MV-4-11 (cell line): ENCODE results near the gene PPP2R2D.

Experiments used
- DNase-seq: peaks from one replicate; lab custom pipeline; 2025; lab: John Stamatoyannopoulos, UW

The PPP2R2D gene

GRCh38 chr10:131929122-131929845 lies 28.5 kb downstream of the PPP2R2D start:
- DNase-seq, result no peak

GRCh38 chr10:131930150-131930549 lies 29.3 kb downstream of the PPP2R2D start:
- DNase-seq, result no peak

GRCh38 chr10:131930586-131931330 lies 29.9 kb downstream of the PPP2R2D start:
- DNase-seq, result no peak

GRCh38 chr10:131931981-131932380 lies 31.2 kb downstream of the PPP2R2D start:
- no peak for DNase-seq

GRCh38 chr10:131933016-131933695 lies 32.3 kb downstream of the PPP2R2D start:
- no peak for DNase-seq

GRCh38 chr10:131933696-131934086 lies 32.9 kb downstream of the PPP2R2D start:
- no peak for DNase-seq

DNA sequence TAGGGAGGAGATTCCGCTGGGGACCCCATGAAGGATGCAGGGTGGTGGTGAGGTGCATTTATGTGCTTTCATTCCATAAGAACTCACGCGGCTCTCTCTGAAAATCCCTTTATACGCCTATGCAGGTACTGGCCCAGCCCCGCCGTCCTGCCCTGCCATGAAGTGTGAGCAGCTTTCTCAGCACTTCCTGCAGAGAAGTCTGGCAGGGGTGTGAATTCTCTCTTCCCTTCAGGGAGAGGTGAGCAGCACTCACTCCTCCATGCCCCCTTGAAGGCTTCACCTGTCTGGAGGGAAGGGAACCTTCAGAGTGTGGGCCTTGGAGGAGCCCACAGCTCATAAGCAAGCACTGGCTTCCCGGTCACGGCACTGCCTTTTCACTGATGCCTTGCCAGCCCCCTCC lies 34.0 kb downstream of the PPP2R2D start:
- DNase-seq, result no peak

DNA sequence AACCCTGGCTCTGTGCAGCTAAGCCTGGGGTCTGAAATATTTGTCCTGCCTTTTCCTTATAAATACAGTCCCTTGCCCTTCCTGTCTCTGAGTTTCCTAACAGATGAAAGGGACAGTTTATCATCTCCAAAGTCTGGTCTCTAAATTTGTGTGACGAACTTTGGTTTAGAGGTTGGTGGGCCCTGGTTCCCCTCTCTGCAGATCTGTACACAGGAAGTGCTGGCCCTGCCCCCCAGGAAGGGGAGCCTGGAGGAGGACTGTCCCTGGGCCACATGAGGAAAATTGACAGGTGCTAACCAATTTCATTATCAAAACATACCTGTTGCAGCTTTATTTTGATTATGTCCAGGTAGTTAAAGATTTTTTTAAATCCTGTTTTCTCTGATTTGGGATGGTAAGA lies 34.5 kb downstream of the PPP2R2D start:
- DNase-seq, result no peak

DNA sequence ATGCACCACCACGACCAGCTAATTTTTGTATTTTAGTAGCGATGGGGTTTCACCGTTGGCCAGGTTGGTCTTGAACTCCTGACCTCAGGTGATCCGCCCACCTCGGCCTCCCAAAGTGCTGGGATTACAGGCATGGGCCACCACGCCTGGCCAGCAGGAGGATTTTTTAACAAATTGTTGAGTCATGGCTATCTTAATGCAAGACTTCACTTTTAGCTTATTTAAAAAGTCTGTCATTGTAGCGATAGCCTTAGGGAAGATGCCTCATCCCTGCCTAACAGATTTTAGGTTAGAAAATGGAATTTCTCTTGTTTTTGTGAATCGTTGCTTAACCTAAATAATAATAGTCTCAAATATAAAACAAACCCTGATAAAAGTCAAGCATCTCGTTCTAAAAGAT lies 35.5 kb downstream of the PPP2R2D start:
- DNase-seq, result no peak

GRCh38 chr10:131936736-131937135 lies 35.9 kb downstream of the PPP2R2D start:
- no peak for DNase-seq

- no peak for DNase-seq
Observed at GRCh38 chr10:131937836-131938235, 37.0 kb downstream of the PPP2R2D start.

GRCh38 chr10:131938681-131939080 lies 37.9 kb downstream of the PPP2R2D start:
- DNase-seq, result no peak

DNA sequence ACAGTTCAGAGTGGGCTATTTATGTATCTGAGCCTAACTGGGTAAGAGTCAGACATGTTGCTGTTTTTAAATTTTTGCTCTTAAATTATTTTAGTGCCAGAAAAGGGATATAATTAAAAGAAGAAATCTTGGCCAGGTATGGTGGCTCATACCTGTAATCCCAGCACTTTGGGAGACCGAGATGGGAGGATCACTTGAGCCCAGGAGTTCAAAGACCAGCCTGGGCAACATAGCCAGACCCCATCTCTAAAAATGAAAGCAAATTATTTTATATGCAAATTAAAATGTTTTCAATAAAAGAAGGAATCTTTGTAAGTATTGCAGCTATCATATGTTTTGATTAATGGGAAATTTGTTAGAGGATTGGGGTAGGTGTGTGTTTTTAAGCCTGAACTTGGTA lies 41.6 kb downstream of the PPP2R2D start:
- DNase-seq, result no peak

GRCh38 chr10:131943021-131943814 lies 42.4 kb downstream of the PPP2R2D start:
- no peak for DNase-seq

- DNase-seq, result no peak
Observed at GRCh38 chr10:131944412-131944811, 43.6 kb downstream of the PPP2R2D start.

DNA sequence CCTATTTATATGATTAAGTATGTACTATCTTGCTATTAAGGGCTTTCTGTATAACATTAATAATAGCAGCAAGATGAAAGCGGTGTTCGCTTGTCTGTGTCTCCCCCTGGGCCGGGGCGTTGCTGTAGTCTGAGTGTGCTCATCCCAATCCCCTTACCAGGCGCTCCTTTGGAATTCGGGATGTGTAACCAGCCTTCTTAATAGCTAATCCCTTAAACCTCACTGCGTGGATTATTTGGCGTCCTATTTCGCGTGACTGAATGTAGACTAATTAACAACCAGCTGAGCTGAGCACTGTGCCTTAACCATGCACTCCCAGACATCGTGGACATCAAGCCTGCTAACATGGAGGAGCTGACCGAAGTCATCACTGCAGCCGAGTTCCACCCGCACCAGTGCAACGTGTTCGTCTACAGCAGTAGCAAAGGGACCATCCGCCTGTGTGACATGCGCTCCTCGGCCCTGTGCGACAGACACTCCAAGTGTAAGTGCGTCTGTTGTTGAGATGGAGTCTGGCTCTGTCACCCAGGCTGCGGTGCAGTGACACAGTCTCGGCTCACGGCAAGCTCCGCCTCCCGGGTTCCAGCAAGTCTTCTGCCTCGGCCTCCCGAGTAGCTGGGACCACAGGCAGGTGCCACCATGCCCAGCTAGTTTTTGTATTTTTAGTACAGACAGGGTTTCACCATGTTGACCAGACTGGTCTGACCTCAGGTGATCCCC lies 44.3 kb downstream of the PPP2R2D start:
- DNase-seq, result no peak

DNA sequence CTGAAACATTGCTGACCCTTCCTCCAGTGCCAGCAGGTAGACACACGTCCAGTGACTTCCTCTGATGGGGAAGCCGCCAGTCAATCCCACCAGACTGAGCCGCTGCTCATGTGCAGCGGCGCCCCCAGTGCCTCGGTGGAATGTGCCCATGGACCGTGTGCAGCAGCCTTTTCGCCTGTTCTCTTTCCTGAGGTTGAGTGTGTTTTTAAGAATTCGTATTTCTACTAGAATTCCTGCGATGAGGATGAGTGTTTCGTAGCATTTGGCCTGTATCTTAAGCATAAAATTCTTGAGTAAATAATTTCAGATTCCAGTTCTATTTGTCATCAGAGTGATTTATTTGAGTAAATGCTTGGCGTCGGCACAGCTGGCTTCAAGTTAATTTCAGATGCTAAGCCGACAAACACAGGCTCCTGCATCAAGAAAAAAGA lies 45.5 kb downstream of the PPP2R2D start:
- no peak for DNase-seq

GRCh38 chr10:131946880-131947279 lies 46.1 kb downstream of the PPP2R2D start:
- DNase-seq, result no peak

GRCh38 chr10:131947631-131948347 lies 47.0 kb downstream of the PPP2R2D start:
- no peak for DNase-seq

GRCh38 chr10:131948501-131948900 lies 47.7 kb downstream of the PPP2R2D start:
- no peak for DNase-seq
